H9 (cell line): Measurements from ENCODE around the gene FHIT. TPM values are rescaled to one million over a fixed set of nuclear protein-coding genes. Genes with fewer than 3 reads are reported as not detected.

Experiments
- DNase-seq: peaks from one replicate; pipeline ENCODE4 v3.0.0-alpha.2; 2017
- H2AFZ ChIP-seq: one replicate; pipeline ENCODE4 v1.6.1; 2013; ENCODE audit warnings: mild to moderate bottlenecking, low read length, control low read depth, moderate library complexity
- H2AK5ac ChIP-seq: 2 replicates; pipeline ENCODE4 v1.6.1; 2013; ENCODE audit warnings: low read length, control low read depth, mixed read lengths; ENCODE audit not compliant: insufficient read length
- H2BK120ac ChIP-seq: one replicate; pipeline ENCODE4 v1.6.1; 2013; ENCODE audit warnings: low read depth, mild to moderate bottlenecking, low read length, control low read depth, inconsistent platforms; ENCODE audit not compliant: poor library complexity, severe bottlenecking
- H2BK12ac ChIP-seq: 2 replicates; pipeline ENCODE4 v1.6.1; 2013; ENCODE audit warnings: low read length, control low read depth, mixed read lengths, low read depth; ENCODE audit not compliant: insufficient read length
- H2BK15ac ChIP-seq: 2 replicates; pipeline ENCODE4 v1.6.1; 2013; ENCODE audit warnings: low read depth, low read length, control low read depth
- H2BK20ac ChIP-seq: one replicate; pipeline ENCODE4 v1.6.1; 2013; ENCODE audit warnings: low read depth, mild to moderate bottlenecking, low read length, control low read depth, inconsistent platforms; ENCODE audit not compliant: poor library complexity, severe bottlenecking
- H2BK5ac ChIP-seq: 2 replicates; pipeline ENCODE4 v1.6.1; 2013; ENCODE audit warnings: low read length, control low read depth, mixed read lengths; ENCODE audit not compliant: insufficient read length
- H3K14ac ChIP-seq: 2 replicates; pipeline ENCODE4 v1.6.1; 2013; ENCODE audit warnings: low read length, control low read depth; ENCODE audit not compliant: insufficient read depth
- H3K18ac ChIP-seq: 2 replicates; pipeline ENCODE4 v1.6.1; 2013; ENCODE audit warnings: low read depth, mild to moderate bottlenecking, mixed read lengths, low read length, control low read depth; ENCODE audit not compliant: insufficient read length
- H3K23ac ChIP-seq: 2 replicates; pipeline ENCODE4 v1.6.1; 2013; ENCODE audit warnings: low read length, control low read depth, mixed read lengths, low read depth; ENCODE audit not compliant: insufficient read length
- H3K23me2 ChIP-seq: 2 replicates; pipeline ENCODE4 v1.6.1; 2013; ENCODE audit warnings: low read depth, mild to moderate bottlenecking, mixed read lengths, low read length, control low read depth; ENCODE audit not compliant: insufficient read length, poor library complexity, severe bottlenecking
- H3K27ac ChIP-seq: 2 replicates; pipeline ENCODE4 v1.5.1; 2013; ENCODE audit warnings: low read length, control low read depth, mixed read lengths, low read depth; ENCODE audit not compliant: insufficient read length
- H3K27me3 ChIP-seq: 2 replicates; pipeline ENCODE4 v1.6.1; 2013; ENCODE audit warnings: low read length, control low read depth, inconsistent platforms; ENCODE audit not compliant: insufficient read depth
- H3K4ac ChIP-seq: 2 replicates; pipeline ENCODE4 v1.6.1; 2013; ENCODE audit warnings: low read depth, mild to moderate bottlenecking, control low read depth, inconsistent platforms, low read length, moderate library complexity
- H3K4me1 ChIP-seq: 2 replicates; pipeline ENCODE4 v1.6.1; 2013; ENCODE audit warnings: low read length, control low read depth, inconsistent platforms; ENCODE audit not compliant: insufficient read depth
- H3K4me2 ChIP-seq: 2 replicates; pipeline ENCODE4 v1.6.1; 2013; ENCODE audit warnings: low read length, control low read depth, mixed read lengths; ENCODE audit not compliant: insufficient read length, insufficient read depth
- H3K56ac ChIP-seq: 2 replicates; pipeline ENCODE4 v1.6.1; 2013; ENCODE audit warnings: low read depth, mild to moderate bottlenecking, mixed read lengths, low read length, control low read depth; ENCODE audit not compliant: insufficient read length
- H3K79me1 ChIP-seq: 2 replicates; pipeline ENCODE4 v1.6.1; 2013; ENCODE audit warnings: low read depth, mild to moderate bottlenecking, moderate library complexity, low read length, control low read depth, inconsistent platforms; ENCODE audit not compliant: insufficient read depth, poor library complexity, severe bottlenecking
- H3K79me2 ChIP-seq: 2 replicates; pipeline ENCODE4 v1.6.1; 2013; ENCODE audit warnings: low read length, control low read depth, inconsistent platforms; ENCODE audit not compliant: insufficient read depth
- H3K9ac ChIP-seq: 2 replicates; pipeline ENCODE4 v1.6.1; 2013; ENCODE audit warnings: low read length, control low read depth, mixed read lengths; ENCODE audit not compliant: insufficient read length; ENCODE audit errors: extremely low read depth
- H3K9me3 ChIP-seq: one replicate; pipeline ENCODE4 v1.6.1; 2013; ENCODE audit warnings: low read depth, low read length, inconsistent platforms; ENCODE audit not compliant: control insufficient read depth
- H3T11ph ChIP-seq: one replicate; pipeline ENCODE4 v1.6.1; 2013; ENCODE audit warnings: mild to moderate bottlenecking, low read length, control low read depth, inconsistent platforms
- H4K20me1 ChIP-seq: one replicate; pipeline ENCODE4 v1.6.1; 2013; ENCODE audit not compliant: control insufficient read depth, insufficient read length, insufficient read depth
- H4K5ac ChIP-seq: 2 replicates; pipeline ENCODE4 v1.6.1; 2013; ENCODE audit warnings: low read depth, mild to moderate bottlenecking, mixed read lengths, low read length, control low read depth; ENCODE audit not compliant: insufficient read length
- H4K8ac ChIP-seq: replicated peaks from 2 replicates; pipeline ENCODE4 v1.6.1; 2013; ENCODE audit warnings: low read length, control low read depth, mixed read lengths, low read depth; ENCODE audit not compliant: insufficient read length
- H4K91ac ChIP-seq: 2 replicates; pipeline ENCODE4 v1.6.1; 2013; ENCODE audit warnings: low read depth, mild to moderate bottlenecking, moderate library complexity, mixed read lengths, low read length, control low read depth; ENCODE audit not compliant: insufficient read length
- H3K27ac Mint-ChIP-seq, 3 experiments: 2 replicates in 2 of 3; 3 replicates in 1 of 3; pipeline ENCODE4 v1.8.0; 2020 to 2021; ENCODE audit warnings: mixed read lengths in 3 of 3, mild to moderate bottlenecking in 1 of 3, moderate library complexity in 1 of 3
- H3K27me3 Mint-ChIP-seq: 2 replicates; pipeline ENCODE4 v1.8.0; 2021; ENCODE audit warnings: low read depth, mild to moderate bottlenecking, moderate library complexity, mixed read lengths
- H3K36me3 Mint-ChIP-seq, 3 experiments: 2 replicates in 2 of 3; 3 replicates in 1 of 3; pipeline ENCODE4 v1.8.0; 2020 to 2021; ENCODE audit warnings: low read depth in 3 of 3, mixed read lengths in 3 of 3; ENCODE audit not compliant: insufficient read depth in 1 of 3
- H3K4me1 Mint-ChIP-seq, 2 experiments: 2 replicates each; pipeline ENCODE4 v1.8.0; 2020; ENCODE audit warnings: mixed read lengths in 2 of 2
- H3K4me3 Mint-ChIP-seq, 2 experiments: 2 replicates in 1 of 2; 3 replicates in 1 of 2; pipeline ENCODE4 v1.8.0; 2020 to 2021; ENCODE audit warnings: mild to moderate bottlenecking in 2 of 2, mixed read lengths in 2 of 2, moderate library complexity in 1 of 2
- H3K9me3 Mint-ChIP-seq, 2 experiments: 2 replicates in 1 of 2; 3 replicates in 1 of 2; pipeline ENCODE4 v1.8.0; 2020; ENCODE audit warnings: mild to moderate bottlenecking in 2 of 2, mixed read lengths in 2 of 2, moderate library complexity in 1 of 2
- WGBS: extraction: QIAGEN DNeasy Blood & Tissue Kit; methylation state at CpG from one replicate; pipeline ENCODE4 v1.1.7; 2013; ENCODE audit warnings: missing lambda C conversion rate, low lambda C conversion rate, mixed read lengths; ENCODE audit not compliant: insufficient read length; ENCODE audit errors: extremely low coverage; 5-methylcytosine and 5-hydroxymethylcytosine counted together
- total RNA-seq: library from RNA; stranded (reverse); gene quantifications from 2 replicates; pipeline ENCODE4 v1.2.1, GENCODE V29; 2021
- TF ChIP-seq, protein P1 (sequence below): fragments of 200-600 bp; sonication (generic); conservative IDR thresholded peaks from 3 replicates; pipeline ENCODE4 v1.8.0; 2021; ENCODE audit warnings: antibody characterized with exemption, mild to moderate bottlenecking

Gene FHIT
- total RNA-seq, 1 experiment from 2014 or later = 3.0 TPM

DNA sequence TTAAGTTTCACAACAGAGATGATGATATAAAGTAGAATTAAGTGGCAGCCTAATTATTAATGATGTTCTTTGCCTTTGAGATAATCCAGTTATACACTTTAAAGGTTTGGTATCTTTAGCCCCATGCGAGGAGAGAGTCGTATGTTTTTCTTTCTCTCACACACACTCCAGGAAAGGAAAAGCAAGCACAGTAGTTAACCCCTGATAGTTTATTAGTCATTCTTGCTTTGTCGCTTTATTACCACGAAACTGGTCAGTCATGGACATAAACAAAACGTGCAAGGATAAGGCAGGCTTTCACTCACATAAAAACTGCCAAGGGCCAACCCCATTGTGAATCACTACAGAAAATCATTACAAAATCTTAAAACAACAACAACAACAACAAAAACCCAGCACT, 866.9 kb downstream of the FHIT start:
- Histone ChIP-seq H2BK20ac (no peak overlapping the region), H3K79me2 (no peaks in the 10 kb centered on the region), H2AFZ (no peak overlapping the region), H4K5ac (no peak overlapping the region), H3K18ac (no peak overlapping the region), H3K4me2 (no peak overlapping the region), H3K27ac (no peak overlapping the region), H3K9me3 (no peaks in the 10 kb centered on the region), H4K8ac (no peak overlapping the region), H3K56ac (no peak overlapping the region), H3T11ph (no peak overlapping the region), H3K23ac (no peak overlapping the region), H3K27me3 (no peaks in the 10 kb centered on the region), H3K9ac (no peak overlapping the region), H2BK120ac (no peak overlapping the region), H2AK5ac (no peak overlapping the region), H2BK15ac (no peak overlapping the region), H4K20me1 (no peaks in the 10 kb centered on the region), H2BK12ac (no peak overlapping the region), H3K79me1 (no peaks in the 10 kb centered on the region), H2BK5ac (no peak overlapping the region), H3K4ac (no peak overlapping the region), H3K14ac (no peak overlapping the region), H3K4me1 (no peaks in the 10 kb centered on the region), H3K23me2 (no peaks in the 10 kb centered on the region), H4K91ac (no peak overlapping the region)
- TF ChIP-seq, protein P1, sequence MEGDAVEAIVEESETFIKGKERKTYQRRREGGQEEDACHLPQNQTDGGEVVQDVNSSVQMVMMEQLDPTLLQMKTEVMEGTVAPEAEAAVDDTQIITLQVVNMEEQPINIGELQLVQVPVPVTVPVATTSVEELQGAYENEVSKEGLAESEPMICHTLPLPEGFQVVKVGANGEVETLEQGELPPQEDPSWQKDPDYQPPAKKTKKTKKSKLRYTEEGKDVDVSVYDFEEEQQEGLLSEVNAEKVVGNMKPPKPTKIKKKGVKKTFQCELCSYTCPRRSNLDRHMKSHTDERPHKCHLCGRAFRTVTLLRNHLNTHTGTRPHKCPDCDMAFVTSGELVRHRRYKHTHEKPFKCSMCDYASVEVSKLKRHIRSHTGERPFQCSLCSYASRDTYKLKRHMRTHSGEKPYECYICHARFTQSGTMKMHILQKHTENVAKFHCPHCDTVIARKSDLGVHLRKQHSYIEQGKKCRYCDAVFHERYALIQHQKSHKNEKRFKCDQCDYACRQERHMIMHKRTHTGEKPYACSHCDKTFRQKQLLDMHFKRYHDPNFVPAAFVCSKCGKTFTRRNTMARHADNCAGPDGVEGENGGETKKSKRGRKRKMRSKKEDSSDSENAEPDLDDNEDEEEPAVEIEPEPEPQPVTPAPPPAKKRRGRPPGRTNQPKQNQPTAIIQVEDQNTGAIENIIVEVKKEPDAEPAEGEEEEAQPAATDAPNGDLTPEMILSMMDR = no peak
- H3K36me3 Mint-ChIP-seq = no peaks in the 10 kb centered on the region; a peak in 1 of 7 replicates
- no peaks in the 10 kb centered on the region for H3K9me3 Mint-ChIP-seq
- no peaks in the 10 kb centered on the region for H3K27me3 Mint-ChIP-seq
- H3K27ac Mint-ChIP-seq = no peak overlapping the region; a peak in 1 of 7 replicates
- H3K4me3 Mint-ChIP-seq = no peak overlapping the region
- WGBS = no CpG with 5 or more reads among the region's 5 CpGs
- DNase-seq = no peak
- no peaks in the 10 kb centered on the region for H3K4me1 Mint-ChIP-seq
